LNCAP (cell line): ENCODE data around the gene PAIP2B.

Experiments
- TF ChIP-seq, protein P1 (sequence below): fragments of 450-650 bp; IDR thresholded peaks from 2 replicates; pipeline ENCODE4 v1.5.1; 2017; ENCODE audit warnings: mild to moderate bottlenecking

PAIP2B gene

GRCh38 chr2:71235930-71236587 is 9.2 kb upstream of the PAIP2B start:
- TF ChIP-seq, protein P1, sequence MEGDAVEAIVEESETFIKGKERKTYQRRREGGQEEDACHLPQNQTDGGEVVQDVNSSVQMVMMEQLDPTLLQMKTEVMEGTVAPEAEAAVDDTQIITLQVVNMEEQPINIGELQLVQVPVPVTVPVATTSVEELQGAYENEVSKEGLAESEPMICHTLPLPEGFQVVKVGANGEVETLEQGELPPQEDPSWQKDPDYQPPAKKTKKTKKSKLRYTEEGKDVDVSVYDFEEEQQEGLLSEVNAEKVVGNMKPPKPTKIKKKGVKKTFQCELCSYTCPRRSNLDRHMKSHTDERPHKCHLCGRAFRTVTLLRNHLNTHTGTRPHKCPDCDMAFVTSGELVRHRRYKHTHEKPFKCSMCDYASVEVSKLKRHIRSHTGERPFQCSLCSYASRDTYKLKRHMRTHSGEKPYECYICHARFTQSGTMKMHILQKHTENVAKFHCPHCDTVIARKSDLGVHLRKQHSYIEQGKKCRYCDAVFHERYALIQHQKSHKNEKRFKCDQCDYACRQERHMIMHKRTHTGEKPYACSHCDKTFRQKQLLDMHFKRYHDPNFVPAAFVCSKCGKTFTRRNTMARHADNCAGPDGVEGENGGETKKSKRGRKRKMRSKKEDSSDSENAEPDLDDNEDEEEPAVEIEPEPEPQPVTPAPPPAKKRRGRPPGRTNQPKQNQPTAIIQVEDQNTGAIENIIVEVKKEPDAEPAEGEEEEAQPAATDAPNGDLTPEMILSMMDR, result no peak

- TF ChIP-seq, protein P1, result no peak
These were observed 573 bp downstream of the PAIP2B start for GRCh38 chr2:71226096-71226964.

- TF ChIP-seq, protein P1, result no peak
These were observed 2.0 kb downstream of the PAIP2B start for GRCh38 chr2:71224935-71225334.

GRCh38 chr2:71224457-71224856 is 2.4 kb downstream of the PAIP2B start:
- TF ChIP-seq, protein P1, result no peak

GRCh38 chr2:71223767-71224333 is 3.1 kb downstream of the PAIP2B start:
- TF ChIP-seq, protein P1, result peak; percentile 53

DNA sequence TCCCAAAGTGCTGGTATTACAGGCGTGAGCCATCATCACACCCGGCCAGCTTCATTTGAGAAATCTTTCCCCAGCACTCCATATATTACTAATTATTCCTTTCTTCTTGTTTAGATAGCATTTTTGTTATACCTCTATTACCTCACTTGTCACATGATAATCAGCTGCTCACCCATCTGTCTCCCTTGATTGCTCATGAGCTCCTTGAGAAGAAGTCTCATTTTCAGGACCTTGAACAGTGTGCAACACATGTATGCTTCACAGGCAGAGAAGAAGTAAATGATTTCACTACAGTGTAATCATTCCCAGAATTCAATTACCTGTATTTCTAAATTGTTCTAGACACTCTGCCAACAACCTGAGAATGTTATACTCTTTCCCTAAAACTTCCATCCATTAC is 6.2 kb downstream of the PAIP2B start:
- TF ChIP-seq, protein P1, result no peak

DNA sequence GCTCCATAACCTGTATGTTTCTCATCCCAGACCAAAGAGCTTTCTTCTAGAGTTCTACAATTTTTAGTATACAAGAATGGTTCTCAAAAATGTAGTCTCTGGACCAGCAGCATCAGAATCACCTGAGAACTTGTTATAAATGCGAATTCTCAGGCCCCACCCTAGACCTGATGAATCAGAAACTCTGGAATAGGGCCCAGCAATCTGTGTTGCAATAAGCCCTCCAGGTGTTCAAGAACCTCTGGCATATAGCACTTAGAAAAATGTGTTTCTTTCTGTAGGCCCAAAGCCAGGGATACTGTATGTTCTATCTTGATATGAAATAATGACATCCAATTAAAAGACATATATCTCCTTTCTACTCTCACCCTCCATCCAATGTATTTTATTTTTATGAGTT is 10.4 kb downstream of the PAIP2B start:
- TF ChIP-seq, protein P1, result no peak
